Measurements from ENCODE around the gene PAM16.
"Not testable (repeated sequence)": the region's sequence is repeated elsewhere in the genome, so short reads cannot be mapped to it uniquely, and the experiment has no call there.

The PAM16 gene

DNA sequence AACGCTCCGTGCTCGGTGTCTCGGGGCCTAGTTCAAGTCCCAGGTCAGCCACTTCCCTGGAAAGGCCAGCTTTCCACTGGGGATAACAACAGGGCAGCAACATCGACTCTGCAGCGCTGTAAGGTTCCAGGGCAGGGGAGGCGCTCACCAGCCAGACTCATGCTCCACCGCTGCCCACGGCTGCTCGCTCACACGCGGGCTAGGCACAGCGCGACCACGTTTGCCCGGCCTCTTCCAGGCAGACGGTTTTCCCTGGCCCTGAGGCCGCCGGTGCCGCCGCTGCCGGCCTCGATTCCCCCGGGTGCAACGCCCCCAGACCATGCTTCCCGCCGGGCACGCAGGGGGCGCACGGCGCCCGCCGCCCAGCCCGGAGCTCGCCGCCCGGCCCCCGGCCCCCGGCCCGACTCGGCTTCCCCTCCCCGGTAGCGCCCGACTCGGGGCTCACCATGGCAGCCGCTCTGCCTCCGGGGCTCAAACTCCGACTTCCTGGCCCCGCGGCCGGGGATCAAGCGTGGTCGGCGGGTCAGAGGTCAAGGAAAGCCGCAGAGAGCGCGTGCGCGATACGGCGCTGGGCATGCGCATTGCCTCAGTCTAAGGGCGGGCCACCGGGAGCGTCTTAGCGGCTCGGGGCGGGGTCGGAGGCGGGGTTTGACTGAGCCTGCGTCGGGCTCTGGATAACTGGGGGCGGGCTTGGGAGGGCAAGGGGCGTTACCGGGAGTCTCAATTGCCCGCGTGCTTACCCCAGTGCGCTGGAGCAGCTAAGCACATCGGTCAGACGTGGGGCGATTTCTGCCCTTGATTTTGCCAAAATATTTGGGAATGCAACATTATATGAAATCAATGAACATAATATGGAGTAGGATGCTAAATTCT lies at the start of gene PAM16:
Gene PAM16, minus strand, starts transcription at position 535 of the 873 bp plus-strand sequence. Its CDS starts 87 bp downstream, at position 448.
- DNase-seq (ENCODE audit: low read depth, low spot score): peak; percentile 98

DNA sequence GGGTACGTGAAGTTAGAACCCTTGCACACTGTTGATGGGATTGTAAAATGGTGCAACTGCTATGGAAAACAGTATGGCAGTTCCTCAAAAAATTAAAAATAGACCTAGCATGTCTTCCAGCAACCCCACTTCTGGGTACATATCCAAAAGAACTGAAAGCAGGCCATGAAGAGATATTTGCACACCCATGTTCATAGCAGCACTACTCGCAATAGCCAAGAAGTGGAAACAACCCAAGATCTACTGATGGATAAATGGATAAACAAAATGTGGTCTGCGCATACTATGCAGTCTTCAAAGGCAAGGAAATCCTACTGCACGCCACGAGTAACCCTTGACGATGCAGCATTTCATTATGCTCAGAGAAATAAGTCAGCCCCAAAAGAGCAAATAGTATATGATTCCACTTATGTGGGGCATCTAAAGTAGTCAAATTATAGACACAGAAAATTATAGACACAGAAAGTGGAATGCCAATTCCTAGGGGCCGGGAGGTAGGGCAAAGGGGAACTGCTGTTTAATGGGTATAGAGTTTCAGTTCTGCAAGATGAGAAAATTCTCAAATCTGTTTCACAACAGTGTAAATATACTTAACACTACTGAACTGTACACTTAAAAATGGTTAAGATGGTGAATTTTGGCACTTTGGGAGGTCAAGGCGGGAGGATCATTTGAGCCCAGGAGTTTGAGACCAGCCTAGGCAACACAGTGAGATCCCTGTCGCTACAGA lies 48.0 kb upstream of the PAM16 start:
- DNase-seq (ENCODE audit: low read depth, low spot score): no peak

DNA sequence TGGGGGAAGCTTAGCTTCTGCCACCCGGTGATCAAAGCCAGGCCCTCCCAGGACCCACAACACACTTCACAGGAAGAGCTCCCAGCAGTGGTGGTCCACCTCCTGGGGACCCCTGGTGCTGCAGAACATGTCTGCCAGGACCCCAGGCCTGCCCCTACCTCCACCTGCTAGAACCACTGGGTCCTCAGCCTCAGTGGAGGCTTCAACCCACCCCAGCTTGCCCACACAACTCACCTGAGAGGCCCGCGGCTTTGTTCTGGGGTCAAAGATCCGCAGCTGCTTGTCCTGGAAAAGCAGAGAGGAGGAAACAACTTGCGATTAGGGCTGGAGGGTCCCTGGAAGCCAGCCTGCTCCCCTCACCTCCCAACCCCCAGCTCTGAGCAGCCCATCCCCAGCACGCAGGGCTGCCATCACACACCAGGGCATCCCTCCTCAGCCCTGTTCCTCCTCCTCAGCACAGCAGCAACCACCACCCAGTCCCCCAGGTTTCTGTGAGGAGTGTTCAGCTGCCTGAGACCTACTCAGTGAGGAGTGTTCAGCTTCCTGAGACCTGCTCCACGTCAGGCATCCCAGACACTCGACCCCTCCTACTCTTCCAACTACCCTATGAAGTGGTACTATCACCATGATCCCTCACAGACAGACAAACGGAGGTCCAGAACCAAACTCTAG lies 44.1 kb upstream of the PAM16 start:
- no peak for DNase-seq (ENCODE audit: low read depth, low spot score)

DNA sequence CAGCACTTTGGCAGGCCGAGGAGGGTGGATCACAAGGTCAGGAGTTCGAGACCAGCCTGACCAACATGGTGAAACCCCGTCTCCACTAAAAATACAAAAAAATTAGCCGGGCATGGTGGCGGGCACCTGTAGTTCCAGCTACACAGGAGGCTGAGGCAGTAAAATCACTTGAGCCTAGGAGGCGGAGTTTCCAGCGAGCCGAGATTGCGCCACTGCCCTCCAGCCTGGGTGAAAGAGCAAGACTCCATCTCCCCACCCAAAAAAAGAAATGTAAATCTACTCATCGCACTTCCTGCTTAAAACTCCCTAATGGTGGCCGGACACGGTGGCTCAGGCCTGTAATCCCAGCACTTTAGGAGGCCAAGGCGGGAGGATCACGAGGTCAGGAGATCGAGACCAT lies 42.7 kb upstream of the PAM16 start:
- not testable (repeated sequence) for DNase-seq (ENCODE audit: low read depth, low spot score)

DNA sequence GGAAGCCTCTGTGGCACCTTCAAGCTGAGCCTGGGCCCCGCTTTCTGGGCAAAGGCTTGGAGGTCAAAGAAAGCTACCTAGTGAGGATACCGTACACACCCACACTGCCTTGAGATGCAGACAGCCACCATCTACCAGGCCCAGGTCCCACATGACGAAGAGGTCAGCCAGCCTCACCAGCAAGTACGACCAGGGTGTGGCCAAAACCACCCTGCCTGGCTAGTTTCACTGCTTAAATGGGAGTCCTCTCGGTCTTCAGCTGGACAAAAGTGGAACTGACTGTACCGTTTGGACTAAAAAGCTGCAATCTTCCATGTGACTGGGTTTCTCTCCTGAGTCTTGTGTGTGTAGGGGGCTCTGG lies 42.1 kb upstream of the PAM16 start:
- no peak for DNase-seq (ENCODE audit: low read depth, low spot score)

DNA sequence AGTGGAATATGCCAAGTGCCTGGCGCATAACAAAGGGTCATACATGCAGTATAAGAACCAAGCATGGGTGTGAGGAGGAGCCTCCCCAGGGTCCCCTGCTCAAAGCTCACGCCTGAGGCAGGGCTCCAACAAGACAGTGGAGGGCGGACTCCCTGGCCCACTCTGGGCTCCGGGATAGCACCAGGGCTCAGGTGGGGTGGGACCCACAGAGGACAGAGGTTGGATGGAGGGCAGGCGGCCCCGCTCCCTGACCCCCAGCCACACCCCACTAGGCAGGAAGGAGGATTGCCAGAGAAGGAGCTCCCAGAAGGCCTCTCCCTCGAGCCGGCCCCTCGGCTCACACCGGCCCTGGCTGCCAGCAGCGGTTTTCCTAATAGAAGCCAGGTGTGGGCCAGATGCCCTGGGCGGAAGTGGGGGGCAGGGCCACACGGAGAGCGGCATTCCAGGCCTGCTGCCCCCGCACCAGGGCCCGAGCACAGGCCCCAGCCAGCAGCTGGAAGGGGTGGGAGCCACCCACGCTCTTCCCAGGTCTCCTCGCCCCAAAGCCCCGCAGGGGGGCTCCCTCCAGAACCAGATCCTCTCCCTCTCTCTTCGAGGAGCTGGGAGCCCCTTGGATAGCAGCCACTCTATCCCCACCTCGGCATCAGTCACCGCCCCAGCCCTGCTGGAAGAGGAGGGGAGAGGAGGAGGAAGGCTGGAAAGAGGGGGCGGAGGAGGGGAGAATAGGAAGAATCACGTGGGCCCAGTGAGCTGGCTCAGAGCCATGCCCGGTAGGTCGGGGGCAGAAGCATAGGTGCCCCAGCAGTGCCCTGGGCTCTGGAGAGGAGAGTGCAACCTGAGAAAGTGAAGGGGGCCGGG lies 41.5 kb upstream of the PAM16 start:
- no peak for DNase-seq (ENCODE audit: low read depth, low spot score)

DNA sequence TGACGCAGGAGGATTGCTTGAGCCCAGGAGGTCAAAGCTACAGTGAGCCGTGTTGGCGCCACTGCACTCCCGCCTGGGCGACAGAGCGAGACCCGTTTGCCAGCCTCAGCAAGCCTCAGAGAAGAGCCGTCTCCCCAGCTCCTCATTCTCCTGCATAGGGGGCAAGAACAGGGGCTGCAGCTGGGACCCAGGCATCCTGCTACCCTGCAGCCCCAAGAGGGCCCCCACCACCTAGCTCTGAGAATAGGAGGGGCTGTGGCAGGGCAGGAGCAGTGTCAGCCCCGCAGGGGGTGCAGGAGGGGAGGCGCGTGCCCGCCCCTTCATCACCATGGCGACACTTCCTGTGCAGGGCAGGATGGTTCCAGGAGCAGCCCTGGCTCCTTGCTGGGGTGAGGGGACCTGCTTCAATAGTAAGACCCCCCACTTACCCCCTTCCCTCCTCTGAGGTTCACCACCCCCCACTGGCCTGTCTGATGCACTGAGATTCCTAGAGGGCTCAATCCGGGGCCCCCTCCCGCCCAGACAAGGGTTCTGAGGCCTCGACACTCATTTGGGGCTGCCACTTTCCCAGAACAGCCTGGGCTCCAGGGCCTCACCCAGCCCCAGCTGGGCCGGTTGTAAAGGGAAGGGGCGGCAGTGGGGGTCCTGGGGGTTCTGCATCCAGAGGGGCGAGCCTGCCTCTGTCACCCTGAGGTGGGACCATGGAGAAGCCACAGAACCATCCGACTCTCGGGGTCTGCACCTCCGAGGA lies 40.7 kb upstream of the PAM16 start:
- no peak for DNase-seq (ENCODE audit: low read depth, low spot score)

DNA sequence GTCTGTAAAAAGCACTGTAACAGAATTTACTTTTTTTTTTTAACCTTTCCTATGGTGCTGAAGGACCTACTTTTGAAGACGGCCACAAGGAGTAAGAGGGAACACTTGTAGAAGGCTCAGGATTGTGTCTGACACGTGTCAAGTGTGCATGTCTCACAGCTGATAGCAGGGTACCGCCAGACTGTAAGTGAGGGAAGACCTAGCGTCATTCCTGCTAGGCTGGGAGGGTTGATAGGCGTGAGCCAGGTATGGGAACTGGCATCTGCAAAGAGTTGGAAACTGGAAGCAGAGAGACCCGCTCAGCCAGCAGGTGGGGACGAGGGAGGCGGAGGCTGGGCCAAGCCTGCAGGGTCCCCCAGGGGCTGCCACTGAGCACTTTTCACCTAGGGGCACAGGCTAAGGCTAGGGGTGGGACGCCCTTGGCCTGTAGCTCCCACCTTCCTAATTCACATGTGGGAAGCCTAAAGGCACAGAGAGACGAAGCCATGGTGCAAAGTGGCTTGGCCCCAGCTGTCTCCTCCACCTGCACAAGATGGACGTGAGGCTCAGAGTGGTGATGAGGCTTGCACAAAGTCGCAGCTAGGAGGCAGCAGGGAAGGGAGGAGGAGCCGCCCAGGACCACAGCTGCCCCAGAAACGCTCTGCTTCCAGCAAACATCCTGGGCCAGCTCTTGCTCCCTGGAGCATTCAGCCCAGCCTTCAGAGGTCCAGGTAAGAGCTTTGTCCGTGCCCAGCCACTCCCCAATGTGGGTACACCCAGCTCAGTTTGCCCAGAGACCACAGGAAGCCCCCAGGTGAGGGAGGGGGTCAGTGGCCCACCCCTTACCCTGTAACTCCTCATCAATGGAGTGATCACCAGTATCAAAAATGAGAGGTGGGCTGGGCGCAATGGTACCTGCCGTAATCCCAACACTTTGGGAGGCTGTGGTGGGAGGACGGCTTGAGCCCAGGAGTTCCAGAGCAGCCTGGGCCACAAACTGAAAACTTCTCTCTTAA lies 39.4 kb upstream of the PAM16 start:
- no peak for DNase-seq (ENCODE audit: low read depth, low spot score)

DNA sequence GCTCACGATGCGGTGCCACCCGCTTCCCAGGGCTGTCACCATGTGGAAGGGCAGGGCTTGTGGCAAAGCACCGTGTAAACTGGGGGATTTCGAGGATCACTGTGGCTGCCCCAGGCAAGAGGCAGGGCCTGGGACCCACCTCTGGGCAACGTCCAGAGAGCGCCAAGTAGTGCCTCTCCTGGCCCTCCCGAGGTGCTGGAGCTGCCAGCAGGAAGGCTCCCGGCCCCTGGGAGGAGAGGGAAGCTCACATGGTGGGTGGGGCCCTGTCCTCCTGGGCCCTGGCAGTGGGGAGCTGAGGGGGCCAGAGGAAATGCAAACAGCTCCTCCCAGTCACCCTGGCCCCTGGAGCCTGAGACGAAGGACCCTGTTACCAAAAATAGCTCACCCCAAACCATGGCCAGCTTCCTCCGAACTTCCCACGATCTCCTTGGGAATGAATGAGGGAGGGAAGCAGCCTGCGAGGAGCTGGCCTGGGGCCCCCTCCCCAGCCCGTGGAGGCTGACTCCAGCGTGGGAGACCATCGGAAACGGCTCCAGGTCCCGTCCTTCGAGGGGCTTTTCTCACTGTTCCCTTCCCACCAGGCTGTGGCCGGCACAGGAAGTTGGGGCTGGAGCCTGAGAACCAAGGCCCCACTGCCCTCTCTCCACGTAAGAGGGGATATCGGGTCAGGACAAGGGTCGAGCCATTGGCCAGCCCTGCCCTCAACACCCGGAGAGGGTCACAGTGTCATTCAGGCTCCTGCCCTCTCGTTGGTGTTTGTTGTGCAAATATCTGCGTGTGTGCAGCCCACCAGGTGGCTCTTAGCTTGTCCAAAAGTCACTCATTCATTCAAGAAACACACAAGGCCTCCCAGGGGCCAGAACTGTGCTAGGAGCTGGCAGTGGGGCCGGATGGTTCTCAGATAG lies 38.2 kb upstream of the PAM16 start:
- DNase-seq (ENCODE audit: low read depth, low spot score): no peak

DNA sequence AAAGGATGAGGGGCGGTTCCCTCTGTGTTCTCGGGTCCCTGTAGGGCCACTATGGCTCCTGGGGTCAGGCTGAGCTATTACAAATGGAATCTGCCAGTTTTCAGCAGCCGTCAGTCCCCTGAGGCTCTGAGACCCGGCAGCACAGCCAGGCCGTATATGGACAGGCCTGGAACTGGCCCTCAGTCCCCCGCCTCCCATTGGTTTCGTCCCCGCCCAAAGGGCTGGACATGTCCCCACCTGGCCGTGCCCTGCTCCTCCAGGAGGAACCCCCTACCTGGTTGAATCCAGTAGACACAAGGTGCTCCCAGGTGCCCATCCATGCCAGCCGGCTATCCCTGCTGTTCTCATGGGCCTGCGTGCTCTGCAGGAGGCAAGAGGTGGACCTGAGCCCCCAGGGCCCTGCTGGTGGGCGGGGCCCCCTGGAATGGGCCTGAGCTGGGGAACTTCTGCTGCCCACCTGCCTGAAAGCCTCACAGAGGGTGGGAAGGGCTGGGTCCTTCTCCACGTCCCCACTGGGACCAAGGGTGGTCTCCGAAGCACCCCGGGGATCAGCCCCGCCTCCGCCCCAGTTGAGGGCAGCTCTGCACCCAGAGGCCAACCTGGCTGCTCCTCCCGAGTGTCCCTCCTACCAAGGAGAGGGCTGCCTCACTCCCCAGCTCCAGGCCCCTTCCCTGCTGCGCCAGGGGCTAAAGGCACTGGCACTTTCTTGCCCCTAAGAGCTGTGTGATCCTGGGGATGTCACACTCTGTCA lies 37.3 kb upstream of the PAM16 start:
- DNase-seq (ENCODE audit: low read depth, low spot score): no peak

DNA sequence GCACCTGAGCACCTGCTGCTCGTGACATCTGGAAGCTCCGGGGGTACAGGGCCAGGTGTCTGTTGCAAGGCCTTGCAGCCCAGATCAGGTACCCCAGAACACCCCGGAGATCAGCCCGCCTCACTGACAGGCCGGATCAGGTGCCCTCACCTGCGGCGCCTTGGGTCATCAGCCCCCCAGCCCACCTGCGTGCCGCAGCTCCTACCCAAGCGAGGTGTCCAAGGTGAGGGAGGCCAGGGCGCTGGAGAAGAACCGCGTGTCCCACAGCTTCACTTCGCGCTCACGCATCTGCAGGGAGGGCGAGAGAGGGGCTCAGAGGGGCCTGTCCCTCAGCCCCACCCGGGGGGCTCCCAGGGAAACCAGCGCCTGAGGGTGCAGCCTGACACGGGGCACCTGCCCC lies 36.7 kb upstream of the PAM16 start:
- no peak for DNase-seq (ENCODE audit: low read depth, low spot score)

DNA sequence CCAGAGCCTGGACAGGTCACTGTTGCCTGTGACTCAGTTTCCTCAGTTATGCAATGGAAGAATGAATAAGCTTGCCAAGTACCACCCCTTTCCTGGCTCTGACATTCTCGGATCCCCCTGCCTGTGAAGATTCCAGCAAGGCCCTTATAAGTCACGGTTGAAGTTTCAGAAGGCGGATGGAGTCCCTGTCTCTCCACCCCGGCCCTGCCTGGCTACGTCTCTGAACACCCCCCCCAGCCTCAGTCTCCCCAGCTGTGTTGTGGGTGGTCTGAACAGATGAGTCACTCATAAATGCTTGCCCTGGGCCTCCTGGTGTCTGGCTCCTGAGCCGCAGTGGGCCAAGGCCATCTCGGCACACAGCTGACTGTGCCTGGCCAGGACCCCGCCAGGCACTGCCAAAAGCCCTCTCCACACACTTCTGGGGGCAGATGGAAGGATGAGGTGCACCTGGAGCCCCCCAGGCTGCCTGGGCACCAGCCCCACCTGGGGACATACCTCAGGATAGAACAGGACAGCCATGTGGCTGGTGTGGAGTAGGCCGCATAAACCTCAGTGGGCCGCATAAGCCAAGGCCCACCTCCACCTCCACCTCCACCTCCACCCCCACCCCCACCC lies 35.9 kb upstream of the PAM16 start:
- DNase-seq (ENCODE audit: low read depth, low spot score): no peak

DNA sequence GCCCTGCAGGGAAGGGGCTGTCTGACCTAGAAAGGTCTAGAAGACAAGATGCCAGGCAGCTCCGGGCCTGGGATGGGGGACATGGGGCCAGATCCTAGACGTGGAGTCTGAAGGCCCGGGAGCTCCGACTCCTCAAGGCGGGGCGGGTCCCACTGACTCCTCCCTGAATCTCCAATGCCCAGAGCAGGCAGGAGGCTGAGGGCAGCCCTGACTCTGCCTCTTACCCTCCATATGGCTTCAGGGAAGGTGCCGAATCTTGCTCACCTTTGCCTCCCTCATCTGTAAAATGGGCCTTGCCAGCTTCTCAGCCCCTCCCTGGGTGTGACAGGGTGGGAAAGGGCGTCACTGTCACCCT lies 35.3 kb upstream of the PAM16 start:
- DNase-seq (ENCODE audit: low read depth, low spot score): no peak

DNA sequence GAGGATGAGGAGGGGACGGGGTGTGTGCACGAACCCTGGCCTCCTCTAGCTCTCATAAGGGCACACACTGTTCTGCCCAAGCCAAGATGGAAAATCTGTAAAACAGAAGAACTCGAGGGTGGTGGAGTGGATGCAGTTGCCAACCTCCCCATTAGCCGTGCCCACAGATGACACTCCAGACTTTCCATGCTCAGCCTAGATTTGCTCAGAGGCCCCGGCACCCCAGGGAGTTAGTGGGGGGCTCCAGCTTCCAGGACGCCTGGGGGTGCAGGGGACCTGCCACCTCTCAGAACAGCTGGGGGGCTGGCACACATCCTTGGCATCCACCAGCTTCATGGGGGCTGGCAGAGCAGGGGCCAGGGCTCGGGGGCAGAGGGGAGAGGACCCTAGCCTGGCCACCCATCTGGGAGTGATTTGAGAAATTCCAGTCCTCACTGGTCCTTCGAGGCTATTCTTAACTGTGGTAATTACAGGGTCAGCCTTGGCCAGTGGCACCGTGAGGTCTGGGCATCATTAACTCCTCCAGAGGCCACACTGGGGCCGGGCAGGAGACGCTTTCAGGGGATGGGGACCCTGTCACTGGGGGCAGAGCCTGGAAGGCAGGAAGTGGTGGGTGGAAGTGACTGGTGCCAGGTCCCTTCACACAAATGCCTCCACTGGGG lies 34.8 kb upstream of the PAM16 start:
- DNase-seq (ENCODE audit: low read depth, low spot score): no peak

DNA sequence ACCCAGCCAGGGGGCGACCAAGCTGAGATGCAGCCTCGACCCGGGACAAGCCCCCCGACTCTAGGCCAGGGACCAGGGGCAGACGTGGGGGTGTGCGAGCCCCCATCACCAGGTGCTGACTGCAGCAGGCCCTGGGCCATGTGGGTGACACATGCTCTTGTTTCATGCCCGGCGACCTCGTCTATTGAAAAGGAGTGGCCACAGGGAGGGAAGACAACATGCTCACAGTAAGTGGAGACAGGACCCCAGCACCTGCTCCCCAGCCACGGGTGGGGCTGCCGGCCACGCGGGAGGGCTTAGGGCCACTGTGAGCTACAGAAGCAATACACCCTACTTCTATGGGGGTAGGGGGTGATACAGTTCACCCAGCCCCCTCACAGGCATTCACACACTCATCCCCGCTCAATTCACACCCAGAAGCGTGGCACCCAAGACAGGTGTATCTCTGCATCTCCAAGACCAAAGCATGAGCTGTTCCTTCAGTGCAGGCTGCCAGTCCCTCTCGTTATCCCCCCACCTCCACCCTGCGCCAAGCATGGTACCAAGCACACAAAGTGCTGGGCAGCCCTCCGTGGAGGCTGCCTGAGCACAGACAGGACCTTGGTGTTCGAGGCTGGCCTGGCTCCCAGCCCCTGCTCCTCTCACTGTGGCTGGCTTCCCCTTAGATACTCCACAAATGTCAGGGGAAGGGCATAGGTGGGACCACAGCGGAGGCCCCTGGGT lies 34.1 kb upstream of the PAM16 start:
- DNase-seq (ENCODE audit: low read depth, low spot score): no peak

DNA sequence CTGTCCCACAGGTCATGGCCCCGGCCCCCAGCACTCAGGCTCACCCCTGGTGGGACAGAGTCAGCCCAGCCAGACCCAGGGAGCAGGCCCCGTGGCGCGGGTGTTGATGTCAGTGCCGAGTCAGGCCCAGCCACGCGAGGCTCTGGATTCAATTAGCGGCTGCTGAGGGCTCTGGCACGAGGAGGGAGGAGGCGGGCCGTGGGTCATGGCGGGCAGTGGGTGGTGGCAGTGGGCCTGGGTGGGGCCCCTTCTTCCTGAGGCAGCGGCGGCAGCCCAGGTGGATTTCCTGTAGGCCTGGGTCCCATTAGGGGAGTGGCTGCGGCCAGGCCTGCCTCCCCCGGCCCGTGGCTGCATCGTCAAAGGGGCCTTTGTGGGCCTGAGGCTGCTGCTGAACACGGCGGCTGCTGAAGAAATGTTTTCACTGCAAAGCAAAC lies 33.4 kb upstream of the PAM16 start:
- no peak for DNase-seq (ENCODE audit: low read depth, low spot score)

All from activated naive CD8-positive, alpha-beta T cell treated with anti-CD3 and anti-CD28 coated beads, Interleukin-2, amount 50 U/mL, for 16 hours (primary cell).